Upper lobe of right lung (tissue), 1 donor: Measurements from ENCODE around the gene NFKBIE. TPM values are rescaled to one million over a fixed set of nuclear protein-coding genes. Genes with fewer than 3 reads are reported as not detected.
"Not testable (repeated sequence)": the region's sequence is repeated elsewhere in the genome, so short reads cannot be mapped to it uniquely, and the experiment has no call there.

Source experiments
- ATAC-seq: fragments of 200-7000 bp; cut with Tn5 transposase; one replicate; pipeline ENCODE4 v1.9.1; 2020; ENCODE audit warnings: mild to moderate bottlenecking, moderate library complexity
- DNase-seq: peaks from one replicate; pipeline ENCODE4 v3.0.0-alpha.2; 2020
- H3K27ac ChIP-seq: fragments of 200-600 bp; one replicate; pipeline ENCODE4 v1.8.0; 2022
- H3K27me3 ChIP-seq: fragments of 200-600 bp; one replicate; pipeline ENCODE4 v1.8.0; 2022; ENCODE audit warnings: mild to moderate bottlenecking
- H3K36me3 ChIP-seq: fragments of 200-600 bp; one replicate; pipeline ENCODE4 v1.8.0; 2022
- H3K4me1 ChIP-seq: fragments of 200-600 bp; one replicate; pipeline ENCODE4 v1.8.0; 2022
- H3K4me3 ChIP-seq: fragments of 200-600 bp; one replicate; pipeline ENCODE4 v1.8.0; 2022; ENCODE audit warnings: mild to moderate bottlenecking
- H3K9me3 ChIP-seq: fragments of 200-600 bp; one replicate; pipeline ENCODE4 v1.8.0; 2022
- intact Hi-C: fragments of 100-400 bp; cut with DNase I; formaldehyde crosslinking; loops from one replicate; pipeline ENCODE4 v1.11.0; 2022
- total RNA-seq: library from RNA; stranded (reverse); fragmentation: NEBNext Ultra II Directional; extraction: Animal tissue kit (Norgen Biotek cat#: 25700); gene quantifications from one replicate; pipeline ENCODE4 v1.2.1, GENCODE V29; 2021
- TF ChIP-seq, protein P1 (sequence below): fragments of 200-600 bp; IDR thresholded peaks from one replicate; pipeline ENCODE4 v1.8.0; 2022; ENCODE audit warnings: antibody characterized with exemption
- donor health status: DM: no; HTN: yes; CAD: no; lungs with severe emphysema.

NFKBIE gene
- total RNA-seq, 1 donor from 2014 or later: 7.1 TPM

DNA sequence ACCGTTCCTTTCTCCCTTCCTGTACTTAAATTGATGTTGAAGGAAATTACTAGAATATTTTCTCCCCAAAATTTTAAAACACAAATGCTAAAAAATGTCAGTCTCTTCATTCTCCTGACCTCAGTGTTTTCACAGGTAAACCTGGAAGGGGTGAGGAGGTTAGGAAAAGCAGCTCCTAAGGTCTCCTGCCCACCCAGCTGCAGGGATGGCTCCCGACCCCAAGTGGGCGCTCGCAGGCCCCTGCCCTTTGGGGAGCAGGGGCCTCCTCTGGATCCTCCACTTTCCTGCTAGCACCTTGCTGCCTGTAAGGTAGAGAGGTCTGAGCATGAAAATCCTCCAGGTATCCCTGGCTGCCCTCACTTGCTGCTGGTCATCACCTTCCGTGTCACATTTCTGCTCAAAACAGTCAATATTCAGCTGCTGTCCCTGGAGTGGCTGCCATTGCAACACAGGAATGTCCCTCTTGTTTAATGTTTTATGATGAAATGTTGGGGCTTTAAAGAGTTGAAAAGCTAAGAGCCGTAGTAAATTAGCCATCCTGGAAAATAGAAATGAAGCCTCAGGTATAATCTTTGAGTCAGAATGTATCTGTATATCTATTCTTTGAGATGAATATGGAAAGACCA lies 29.3 kb downstream of the NFKBIE start:
- Histone ChIP-seq H3K4me1 (peaks cover 30% of the 10 kb centered on the region), H3K27ac (no peak overlapping the region), H3K9me3 (no peaks in the 10 kb centered on the region), H3K27me3 (no peaks in the 10 kb centered on the region), H3K4me3 (no peak overlapping the region), H3K36me3 (peaks cover 24% of the 10 kb centered on the region)
- TF ChIP-seq, protein P1, sequence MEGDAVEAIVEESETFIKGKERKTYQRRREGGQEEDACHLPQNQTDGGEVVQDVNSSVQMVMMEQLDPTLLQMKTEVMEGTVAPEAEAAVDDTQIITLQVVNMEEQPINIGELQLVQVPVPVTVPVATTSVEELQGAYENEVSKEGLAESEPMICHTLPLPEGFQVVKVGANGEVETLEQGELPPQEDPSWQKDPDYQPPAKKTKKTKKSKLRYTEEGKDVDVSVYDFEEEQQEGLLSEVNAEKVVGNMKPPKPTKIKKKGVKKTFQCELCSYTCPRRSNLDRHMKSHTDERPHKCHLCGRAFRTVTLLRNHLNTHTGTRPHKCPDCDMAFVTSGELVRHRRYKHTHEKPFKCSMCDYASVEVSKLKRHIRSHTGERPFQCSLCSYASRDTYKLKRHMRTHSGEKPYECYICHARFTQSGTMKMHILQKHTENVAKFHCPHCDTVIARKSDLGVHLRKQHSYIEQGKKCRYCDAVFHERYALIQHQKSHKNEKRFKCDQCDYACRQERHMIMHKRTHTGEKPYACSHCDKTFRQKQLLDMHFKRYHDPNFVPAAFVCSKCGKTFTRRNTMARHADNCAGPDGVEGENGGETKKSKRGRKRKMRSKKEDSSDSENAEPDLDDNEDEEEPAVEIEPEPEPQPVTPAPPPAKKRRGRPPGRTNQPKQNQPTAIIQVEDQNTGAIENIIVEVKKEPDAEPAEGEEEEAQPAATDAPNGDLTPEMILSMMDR: no peak
- intact Hi-C loops: loop anchor here (5.0 kb wide), 1 partner anchor 54 kb away; no protein-coding TSS in a partner anchor
- no peak for ATAC-seq
- DNase-seq: no peak

DNA sequence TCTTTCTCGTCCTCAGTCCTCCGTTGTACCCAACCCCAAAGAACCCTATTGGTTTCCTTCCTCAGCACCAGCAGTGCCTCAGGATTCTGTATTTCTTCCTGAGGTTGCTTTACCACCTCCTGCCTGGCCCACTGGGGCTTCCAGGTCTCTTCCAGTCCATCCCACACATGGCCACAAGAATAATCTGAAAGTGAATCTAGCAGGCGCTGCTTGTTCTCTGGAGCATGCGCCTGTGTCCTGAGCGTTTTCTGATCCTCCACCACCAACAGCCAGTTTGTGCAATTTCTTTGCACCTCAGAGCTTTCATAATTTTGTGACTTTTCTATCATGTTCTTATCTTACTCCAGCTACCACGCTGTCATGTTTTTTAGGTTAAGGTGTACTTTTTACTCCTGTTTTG lies 30.1 kb downstream of the NFKBIE start:
- ATAC-seq (no peak), DNase-seq (no peak)
- TF ChIP-seq, protein P1: no peak
- peaks cover 30% of the 10 kb centered on the region for H3K4me1 ChIP-seq
- intact Hi-C loops: loop anchor here (5.0 kb wide), 1 partner anchor 53 kb away; no protein-coding TSS in a partner anchor
- H3K4me3 ChIP-seq: no peak overlapping the region
- H3K36me3 ChIP-seq: peaks cover 28% of the 10 kb centered on the region
- no peaks in the 10 kb centered on the region for H3K27me3 ChIP-seq
- H3K27ac ChIP-seq: peak overlapping the region; percentile 37
- H3K9me3 ChIP-seq: no peaks in the 10 kb centered on the region

- DNase-seq: peak; percentile 75
- intact Hi-C loops: loop anchor here (5.0 kb wide), 1 partner anchor 52 kb away; no protein-coding TSS in a partner anchor
- peaks cover 37% of the 10 kb centered on the region for H3K36me3 ChIP-seq
- H3K4me3 ChIP-seq: no peak overlapping the region
- TF ChIP-seq, protein P1: peak; percentile 71
- H3K9me3 ChIP-seq: no peaks in the 10 kb centered on the region
- H3K27ac ChIP-seq: peak overlapping the region; percentile 65
- no peaks in the 10 kb centered on the region for H3K27me3 ChIP-seq
- H3K4me1 ChIP-seq: peaks cover 30% of the 10 kb centered on the region
- ATAC-seq: peak; percentile 60
Observed at GRCh38 chr6:44234101-44235025, 31.0 kb downstream of the NFKBIE start.

DNA sequence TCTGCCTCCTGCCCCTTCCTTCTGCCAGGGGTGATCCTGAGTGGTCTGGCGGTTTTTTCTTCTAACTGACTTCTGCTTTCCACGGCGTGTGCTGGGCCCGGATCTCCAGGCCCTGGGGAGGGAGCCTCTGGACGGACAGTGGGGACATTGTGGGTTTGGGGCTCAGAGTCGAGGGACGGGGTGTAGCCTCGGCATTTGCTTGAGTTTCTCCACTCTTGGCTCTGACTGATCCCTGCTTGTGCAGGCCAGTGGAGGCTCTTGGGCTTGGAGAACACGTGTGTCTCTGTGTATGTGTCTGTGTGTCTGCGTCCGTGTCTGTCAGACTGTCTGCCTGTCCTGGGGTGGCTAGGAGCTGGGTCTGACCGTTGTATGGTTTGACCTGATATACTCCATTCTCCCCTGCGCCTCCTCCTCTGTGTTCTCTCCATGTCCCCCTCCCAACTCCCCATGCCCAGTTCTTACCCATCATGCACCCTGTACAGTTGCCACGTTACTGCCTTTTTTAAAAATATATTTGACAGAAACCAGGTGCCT lies 31.7 kb downstream of the NFKBIE start:
- TF ChIP-seq, protein P1: no peak
- H3K4me1 ChIP-seq: peaks cover 30% of the 10 kb centered on the region
- peak overlapping the region; percentile 65 for H3K27ac ChIP-seq
- DNase-seq (no peak), ATAC-seq (no peak)
- no peaks in the 10 kb centered on the region for H3K9me3 ChIP-seq
- intact Hi-C loops: no loop called here
- no peak overlapping the region for H3K4me3 ChIP-seq
- peaks cover 38% of the 10 kb centered on the region for H3K36me3 ChIP-seq
- no peaks in the 10 kb centered on the region for H3K27me3 ChIP-seq

DNA sequence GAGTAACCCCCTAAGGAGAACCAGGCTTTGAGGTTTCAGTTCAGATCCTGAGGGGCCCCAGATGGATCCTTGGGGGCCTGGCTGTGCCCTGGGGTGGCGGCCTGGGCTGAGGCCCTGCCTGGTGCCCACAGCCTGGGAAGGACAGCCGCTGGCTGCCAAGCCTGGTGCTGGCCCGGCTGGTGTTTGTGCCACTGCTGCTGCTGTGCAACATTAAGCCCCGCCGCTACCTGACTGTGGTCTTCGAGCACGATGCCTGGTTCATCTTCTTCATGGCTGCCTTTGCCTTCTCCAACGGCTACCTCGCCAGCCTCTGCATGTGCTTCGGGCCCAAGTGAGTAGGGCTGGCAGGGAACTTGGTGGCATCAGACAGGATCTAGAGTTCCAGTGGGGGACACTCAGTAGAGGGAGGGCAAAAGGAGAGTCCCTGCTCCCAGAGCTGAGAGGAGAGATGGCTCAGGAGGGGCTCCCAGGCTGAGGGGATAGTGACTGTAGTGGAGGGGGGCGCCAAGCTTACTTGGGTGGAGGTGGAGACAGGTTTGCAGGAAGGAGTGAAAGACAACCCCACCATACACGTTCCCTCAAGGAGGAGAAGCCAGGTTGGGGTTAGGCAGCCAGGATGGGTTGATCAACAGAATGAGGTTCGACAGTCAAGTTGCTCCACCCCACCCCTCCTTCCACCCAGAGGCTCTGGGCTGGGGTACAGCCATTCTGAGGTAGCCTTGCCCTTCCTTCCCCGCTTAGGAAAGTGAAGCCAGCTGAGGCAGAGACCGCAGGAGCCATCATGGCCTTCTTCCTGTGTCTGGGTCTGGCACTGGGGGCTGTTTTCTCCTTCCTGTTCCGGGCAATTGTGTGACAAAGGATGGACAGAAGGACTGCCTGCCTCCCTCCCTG lies 32.4 kb downstream of the NFKBIE start:
- Histone ChIP-seq H3K27me3 (no peaks in the 10 kb centered on the region), H3K36me3 (peaks cover 38% of the 10 kb centered on the region), H3K4me1 (peaks cover 30% of the 10 kb centered on the region), H3K4me3 (no peak overlapping the region), H3K27ac (no peak overlapping the region), H3K9me3 (no peaks in the 10 kb centered on the region)
- no peak for ATAC-seq
- DNase-seq: no peak
- intact Hi-C loops: no loop called here
- TF ChIP-seq, protein P1: no peak

DNA sequence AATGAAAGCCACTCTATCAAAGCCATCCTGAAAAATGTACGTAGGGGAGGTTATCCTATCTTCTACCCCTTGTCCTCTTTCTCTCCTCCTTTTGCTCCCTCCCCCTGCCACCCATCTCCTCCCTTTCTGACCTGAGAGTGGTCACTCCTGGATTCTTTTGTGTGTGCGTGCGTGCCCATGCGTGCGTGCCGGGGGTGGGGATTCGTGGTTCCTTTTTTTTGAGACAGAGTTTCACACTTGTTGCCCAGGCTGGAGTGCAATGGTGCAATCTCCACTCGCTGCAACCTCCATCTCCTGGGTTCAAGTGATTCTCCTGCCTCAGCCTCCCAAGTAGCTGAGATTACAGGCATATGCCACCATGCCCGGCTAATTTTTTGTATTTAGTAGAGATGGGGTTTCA lies 33.9 kb downstream of the NFKBIE start:
- ATAC-seq, DNase-seq, H3K27ac ChIP-seq, H3K27me3 ChIP-seq, intact Hi-C loops, H3K9me3 ChIP-seq, H3K4me3 ChIP-seq: not testable (repeated sequence)
- Histone ChIP-seq H3K36me3 (peaks cover 38% of the 10 kb centered on the region), H3K4me1 (peaks cover 25% of the 10 kb centered on the region)
